HL-60 (cell line): ENCODE data around the gene PTPRB.

ENCODE experiments used
- GABPA ChIP-seq: IDR thresholded peaks from 2 replicates; pipeline ENCODE4 v1.6.1; 2012; ENCODE audit warnings: low read depth
- POLR2AphosphoS5 ChIP-seq: IDR thresholded peaks from 2 replicates; pipeline ENCODE4 v1.6.1; 2012; ENCODE audit warnings: low read depth
- TF ChIP-seq, protein P1 (sequence below): IDR thresholded peaks from one replicate; pipeline ENCODE4 v1.5.1; 2011; ENCODE audit warnings: low read length, control low read depth, inconsistent platforms; ENCODE audit not compliant: insufficient read depth

DNA sequence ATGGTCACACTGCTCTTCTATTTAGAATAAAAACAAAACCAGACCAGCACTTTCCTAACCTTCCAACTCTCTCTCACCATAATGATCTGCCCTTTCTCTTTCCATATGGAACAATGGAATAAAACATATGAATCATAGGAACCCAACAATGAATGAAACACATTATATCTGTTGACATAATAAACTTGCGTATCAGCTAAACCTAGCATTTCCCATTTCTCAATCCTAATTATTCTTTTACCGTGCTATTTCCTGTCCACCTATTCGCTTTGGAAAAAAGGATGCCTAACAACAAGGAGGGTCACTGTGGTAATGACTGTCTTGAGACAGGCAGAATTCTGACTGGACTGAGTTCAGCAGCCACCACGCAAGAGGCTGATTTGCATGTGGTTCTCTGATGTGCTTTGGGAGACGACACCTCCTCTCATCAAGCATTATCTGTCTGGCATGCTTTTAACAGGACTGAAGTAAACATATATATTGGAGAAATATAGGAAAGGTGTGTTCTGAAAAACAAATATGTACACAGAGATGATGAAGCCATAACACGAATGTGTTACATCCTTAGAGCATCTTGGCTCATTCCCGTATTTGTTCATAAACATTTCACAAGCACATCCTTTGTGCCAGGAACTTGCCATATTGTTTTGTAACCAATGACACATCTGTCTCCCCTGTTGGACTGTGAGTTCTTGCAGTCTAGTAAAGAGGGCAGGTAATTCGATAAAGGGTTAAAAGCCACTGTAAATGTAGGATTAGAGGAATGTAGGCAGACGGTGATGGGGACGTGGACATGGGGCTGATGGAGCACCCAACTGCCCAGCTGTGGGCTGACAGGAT is 87.7 kb downstream of the PTPRB start:
- TF ChIP-seq, protein P1, sequence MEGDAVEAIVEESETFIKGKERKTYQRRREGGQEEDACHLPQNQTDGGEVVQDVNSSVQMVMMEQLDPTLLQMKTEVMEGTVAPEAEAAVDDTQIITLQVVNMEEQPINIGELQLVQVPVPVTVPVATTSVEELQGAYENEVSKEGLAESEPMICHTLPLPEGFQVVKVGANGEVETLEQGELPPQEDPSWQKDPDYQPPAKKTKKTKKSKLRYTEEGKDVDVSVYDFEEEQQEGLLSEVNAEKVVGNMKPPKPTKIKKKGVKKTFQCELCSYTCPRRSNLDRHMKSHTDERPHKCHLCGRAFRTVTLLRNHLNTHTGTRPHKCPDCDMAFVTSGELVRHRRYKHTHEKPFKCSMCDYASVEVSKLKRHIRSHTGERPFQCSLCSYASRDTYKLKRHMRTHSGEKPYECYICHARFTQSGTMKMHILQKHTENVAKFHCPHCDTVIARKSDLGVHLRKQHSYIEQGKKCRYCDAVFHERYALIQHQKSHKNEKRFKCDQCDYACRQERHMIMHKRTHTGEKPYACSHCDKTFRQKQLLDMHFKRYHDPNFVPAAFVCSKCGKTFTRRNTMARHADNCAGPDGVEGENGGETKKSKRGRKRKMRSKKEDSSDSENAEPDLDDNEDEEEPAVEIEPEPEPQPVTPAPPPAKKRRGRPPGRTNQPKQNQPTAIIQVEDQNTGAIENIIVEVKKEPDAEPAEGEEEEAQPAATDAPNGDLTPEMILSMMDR = no peak
- TF ChIP-seq GABPA (no peak), POLR2AphosphoS5 (no peak)
